Measurements from ENCODE around the gene PPIH. TPM values are rescaled to one million over a fixed set of nuclear protein-coding genes. Genes with fewer than 3 reads are reported as not detected.

The PPIH gene
- total RNA-seq (10 to 100 TPM; 16.9 to 28.6 (median 19.4) TPM), polyA plus RNA-seq (10 to 100 TPM; 25.6 to 30.9 TPM)
- long read RNA-seq, donor 1, partial matches to known transcripts: 6 of 10 reads
- long read RNA-seq, donor 1, other reads (novel, unspliced or antisense): 1 of 10 reads
- long read RNA-seq, donor 2, transcript PPIH-201 (10 exons, 752 nt): major isoform, 5 of 14 reads
- long read RNA-seq, donor 2, partial matches to known transcripts: 6 of 14 reads
- long read RNA-seq, donor 2, other reads (novel, unspliced or antisense): 3 of 14 reads
- long read RNA-seq, donor 3, transcript PPIH-201 (10 exons, 752 nt): major isoform, 6 of 15 reads
- long read RNA-seq, donor 3, partial matches to known transcripts: 7 of 15 reads
- long read RNA-seq, donor 3, other reads (novel, unspliced or antisense): 2 of 15 reads

DNA sequence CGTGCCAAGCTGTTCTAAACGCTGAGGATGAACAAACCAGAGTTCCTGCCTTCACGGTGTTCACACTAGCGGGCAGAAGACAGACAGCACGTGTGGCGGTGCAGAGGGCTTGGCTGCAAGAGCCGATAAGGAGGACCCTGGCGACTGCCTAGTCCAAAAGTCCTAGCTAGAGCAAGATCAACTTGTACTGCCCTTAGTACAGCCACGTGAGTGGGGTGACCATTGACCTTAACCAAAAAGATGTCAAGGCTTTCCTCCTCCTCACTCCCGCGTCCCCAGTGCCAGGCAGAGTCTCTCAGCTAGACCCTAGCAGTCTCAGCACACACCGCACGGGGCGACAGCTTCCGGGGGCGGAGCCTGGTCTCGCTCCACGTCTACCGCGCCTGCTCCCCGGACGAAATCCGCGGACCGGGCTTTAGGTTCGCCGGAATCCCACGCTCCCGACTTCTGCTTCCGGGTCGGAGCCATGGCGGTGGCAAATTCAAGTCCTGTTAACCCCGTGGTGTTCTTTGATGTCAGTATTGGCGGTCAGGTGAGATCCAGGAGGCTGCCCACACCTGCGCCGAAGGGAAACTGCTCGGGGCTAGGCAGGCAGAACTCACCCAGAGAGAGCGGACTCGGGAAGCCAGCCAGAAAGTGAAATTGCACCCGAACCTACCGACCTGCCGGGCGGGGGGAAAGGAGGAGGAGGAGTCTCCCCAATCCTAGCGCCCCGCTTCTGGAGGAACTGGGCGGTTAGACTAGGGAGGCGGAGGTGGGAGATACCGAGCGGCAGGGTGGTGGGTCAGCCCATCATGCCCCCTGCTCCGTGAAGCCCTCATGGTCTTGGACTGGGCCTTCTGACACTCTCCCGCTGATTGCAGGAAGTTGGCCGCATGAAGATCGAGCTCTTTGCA is at the start of gene PPIH:
PPIH (plus strand) TSS at position 443 of the 896 bp plus-strand sequence; CDS start at position 467, 24 bp downstream.
- Histone ChIP-seq H3K4me3 (peak within 1 kb of the TSS; percentile 66 to 91 (median 86)), H3K4me1 (peaks cover 0 to 23% (median 14%) of the 10 kb centered on the region in 12 donors), H3K27me3 (no peaks in the 10 kb centered on the region), H3K27ac (peak within 1 kb of the TSS; percentile 14 to 88 (median 76)), H3K9me3 (no peaks in the 10 kb centered on the region), H3K36me3 (peaks cover 0 to 34% (median 30%) of the 10 kb centered on the region in 9 donors)
- DNase-seq (peak; percentile 94 to 97 (median 96)), ATAC-seq (peak; percentile 99 to 100 (median 100))
- 0 to 2% (median 1%) methylated on average over 17 to 53 of the region's 53 CpGs for WGBS, 4 donors
- TF ChIP-seq, protein P1, sequence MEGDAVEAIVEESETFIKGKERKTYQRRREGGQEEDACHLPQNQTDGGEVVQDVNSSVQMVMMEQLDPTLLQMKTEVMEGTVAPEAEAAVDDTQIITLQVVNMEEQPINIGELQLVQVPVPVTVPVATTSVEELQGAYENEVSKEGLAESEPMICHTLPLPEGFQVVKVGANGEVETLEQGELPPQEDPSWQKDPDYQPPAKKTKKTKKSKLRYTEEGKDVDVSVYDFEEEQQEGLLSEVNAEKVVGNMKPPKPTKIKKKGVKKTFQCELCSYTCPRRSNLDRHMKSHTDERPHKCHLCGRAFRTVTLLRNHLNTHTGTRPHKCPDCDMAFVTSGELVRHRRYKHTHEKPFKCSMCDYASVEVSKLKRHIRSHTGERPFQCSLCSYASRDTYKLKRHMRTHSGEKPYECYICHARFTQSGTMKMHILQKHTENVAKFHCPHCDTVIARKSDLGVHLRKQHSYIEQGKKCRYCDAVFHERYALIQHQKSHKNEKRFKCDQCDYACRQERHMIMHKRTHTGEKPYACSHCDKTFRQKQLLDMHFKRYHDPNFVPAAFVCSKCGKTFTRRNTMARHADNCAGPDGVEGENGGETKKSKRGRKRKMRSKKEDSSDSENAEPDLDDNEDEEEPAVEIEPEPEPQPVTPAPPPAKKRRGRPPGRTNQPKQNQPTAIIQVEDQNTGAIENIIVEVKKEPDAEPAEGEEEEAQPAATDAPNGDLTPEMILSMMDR (IDR thresholded peaks at IDR 0.05): peak in 9 of 12 donors; percentile 12 to 48 (median 31)
- peak in 1 of 2 donors; percentile 36 for TF ChIP-seq POLR2A (IDR thresholded peaks at IDR 0.05)
- intact Hi-C loops (cut with DNase I): loop anchor here in 4 of 10 donors (1.0 to 10.0 kb wide), 4 partner anchors 23 to 193 kb away; partner anchors contain the start of genes YBX1 (in 2 of the 4) and CCDC30 (in 1 of the 4)

DNA sequence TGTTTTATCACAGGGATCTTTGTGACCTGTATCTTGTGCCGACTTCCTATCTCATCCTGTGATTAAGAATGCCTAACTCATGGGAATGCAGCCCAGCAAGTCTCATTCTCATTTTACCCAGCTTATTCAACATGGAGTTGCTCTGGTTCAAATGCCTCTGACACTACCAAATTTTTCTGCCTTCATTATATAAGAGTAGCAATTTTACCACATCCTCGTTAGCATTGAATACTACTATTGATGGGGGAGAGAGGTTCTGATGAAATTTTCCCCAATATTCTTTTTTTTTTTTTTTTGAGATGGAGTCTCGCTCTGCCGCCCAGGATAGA is 44.5 kb upstream of the PPIH start:
- Histone ChIP-seq H3K27me3 (no peaks in the 10 kb centered on the region), H3K36me3 (no peaks in the 10 kb centered on the region), H3K9me3 (no peaks in the 10 kb centered on the region), H3K27ac (no peak overlapping the region), H3K4me1 (no peaks in the 10 kb centered on the region), H3K4me3 (no peak overlapping the region)
- no peak for ATAC-seq
- intact Hi-C loops (cut with DNase I): no loop called here
- no peak for TF ChIP-seq POLR2A (IDR thresholded peaks at IDR 0.05)
- TF ChIP-seq, protein P1 (IDR thresholded peaks at IDR 0.05): no peak
- 68 to 92% (median 84%) methylated on average over 4 of the region's 4 CpGs for WGBS, 4 donors
- no peak for DNase-seq

DNA sequence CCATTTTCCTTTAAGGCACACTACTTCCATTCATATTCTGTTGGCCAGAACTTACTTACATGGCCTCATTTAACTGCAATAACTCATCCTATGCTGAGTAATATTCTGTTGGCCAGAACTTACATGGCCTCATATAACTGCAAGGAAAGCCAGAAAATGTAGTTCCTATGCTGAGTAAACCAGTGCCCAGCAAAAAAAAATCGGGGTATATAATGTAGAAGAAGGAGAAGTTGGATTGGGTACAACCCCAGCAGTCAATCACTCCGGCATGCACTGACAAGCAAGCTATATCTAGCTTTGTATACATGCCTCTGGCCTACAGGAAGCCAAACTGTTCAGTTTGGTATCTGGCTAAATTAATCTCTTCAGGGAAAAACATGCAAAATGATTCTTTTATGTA is 39.4 kb upstream of the PPIH start:
- intact Hi-C loops (cut with DNase I): no loop called here
- Histone ChIP-seq H3K4me1 (no peaks in the 10 kb centered on the region), H3K27ac (no peak overlapping the region)

More for the DNA sequence above, 39.4 kb upstream of the PPIH start:
- DNase-seq: no peak
- TF ChIP-seq POLR2A (IDR thresholded peaks at IDR 0.05): no peak
- TF ChIP-seq, protein P1 (IDR thresholded peaks at IDR 0.05): no peak
- 76 to 82% (median 78%) methylated on average over 2 of the region's 2 CpGs for WGBS, 4 donors
- H3K9me3 ChIP-seq: peaks cover 0 to 7% (median 0%) of the 10 kb centered on the region in 12 donors
- no peaks in the 10 kb centered on the region for H3K36me3 ChIP-seq
- H3K27me3 ChIP-seq: no peaks in the 10 kb centered on the region
- no peak for ATAC-seq
- no peak overlapping the region for H3K4me3 ChIP-seq
